H1 (cell line): ENCODE results near the gene COPZ2. TPM values are rescaled to one million over a fixed set of nuclear protein-coding genes. Genes with fewer than 3 reads are reported as not detected.
A peak's percentile ranks its signal among the peaks of the same experiment; 100 is the strongest.

Experiments
- CTCF ChIA-PET: fragments of 300-600 bp; sonication (Branson Sonifier 250); formaldehyde crosslinking; loops from one replicate; lab custom pipeline; 2021; ENCODE audit not compliant: partially characterized antibody; lab: Charles Lee
- POLR2A ChIA-PET: fragments of 300-600 bp; sonication (Branson Sonifier 250); formaldehyde crosslinking; loops from one replicate; lab custom pipeline; 2021; ENCODE audit warnings: inconsistent platforms; ENCODE audit not compliant: partially characterized antibody; lab: Charles Lee
- DNase-seq, 2 experiments: peaks; one replicate each; pipeline versions ENCODE4 v3.0.0 to v3.0.0-alpha.2; 2010 to 2022; ENCODE audit warnings: low spot score in 2 of 2, low read depth in 1 of 2, mixed read lengths in 1 of 2
- FAIRE-seq: peaks from 2 replicates; lab custom pipeline; 2011; peaks lifted over from hg19 to GRCh38; lab: Jason Lieb, UNC
- H2AFZ ChIP-seq: 2 replicates; pipeline ENCODE4 v1.8.1; 2012; ENCODE audit warnings: low read length, inconsistent platforms
- H2AK5ac ChIP-seq: 2 replicates; pipeline ENCODE4 v1.6.1; 2013; ENCODE audit warnings: low read depth, low read length
- H2BK120ac ChIP-seq: replicated peaks from 2 replicates; pipeline ENCODE3; 2013; ENCODE audit warnings: low read depth, low read length, inconsistent platforms
- H2BK12ac ChIP-seq: 2 replicates; pipeline ENCODE4 v1.6.1; 2013; ENCODE audit warnings: low read depth, low read length
- H2BK15ac ChIP-seq: 2 replicates; pipeline ENCODE4 v1.6.1; 2013; ENCODE audit warnings: low read length
- H2BK20ac ChIP-seq: 2 replicates; pipeline ENCODE4 v1.6.1; 2013; ENCODE audit warnings: low read length
- H2BK5ac ChIP-seq: 2 replicates; pipeline ENCODE4 v1.6.1; 2013; ENCODE audit warnings: low read depth, low read length
- H3K14ac ChIP-seq: 2 replicates; pipeline ENCODE4 v1.6.1; 2013; ENCODE audit warnings: inconsistent platforms; ENCODE audit not compliant: insufficient read length
- H3K18ac ChIP-seq: 2 replicates; pipeline ENCODE4 v1.6.1; 2013; ENCODE audit warnings: low read length; ENCODE audit errors: extremely low read depth
- H3K23ac ChIP-seq: 2 replicates; pipeline ENCODE4 v1.6.1; 2013; ENCODE audit warnings: inconsistent platforms; ENCODE audit not compliant: insufficient read length
- H3K23me2 ChIP-seq: 2 replicates; pipeline ENCODE4 v1.6.1; 2013; ENCODE audit warnings: low read depth, low read length
- H3K27ac ChIP-seq: 2 replicates; pipeline ENCODE4 v1.6.1; 2011; ENCODE audit warnings: low read depth, low read length, inconsistent platforms
- H3K27me3 ChIP-seq, 4 experiments: replicated peaks in 1 of 4; 1 replicate in 1 of 4; 2 replicates in 3 of 4; pipeline versions ENCODE4 v1.6.1 to v1.8.1; 2011 to 2013; ENCODE audit warnings: low read length in 3 of 4, mild to moderate bottlenecking in 3 of 4, inconsistent platforms in 2 of 4, mixed read lengths in 2 of 4, moderate library complexity in 1 of 4; ENCODE audit not compliant: control insufficient read depth in 3 of 4, insufficient read depth in 3 of 4; ENCODE audit errors: extremely low read depth in 1 of 4
- H3K36me3 ChIP-seq, 4 experiments: 2 replicates each; pipeline versions ENCODE4 v1.6.1 to v1.8.1; 2011 to 2013; ENCODE audit warnings: mild to moderate bottlenecking in 4 of 4, low read length in 3 of 4, moderate library complexity in 2 of 4, control low read depth in 1 of 4, inconsistent platforms in 1 of 4; ENCODE audit not compliant: insufficient read depth in 4 of 4, control insufficient read depth in 2 of 4
- H3K4ac ChIP-seq: replicated peaks from 2 replicates; pipeline ENCODE3; 2013; ENCODE audit warnings: low read length, low read depth, mixed read lengths, inconsistent platforms; ENCODE audit not compliant: insufficient read length
- H3K4me1 ChIP-seq, 4 experiments: replicated peaks in 1 of 4; 1 replicate in 1 of 4; 2 replicates in 3 of 4; pipeline versions ENCODE4 v1.6.1 to v1.8.1; 2011 to 2013; ENCODE audit warnings: low read length in 3 of 4, inconsistent platforms in 2 of 4, mixed read lengths in 1 of 4; ENCODE audit not compliant: insufficient read depth in 4 of 4, control insufficient read depth in 3 of 4
- H3K4me2 ChIP-seq, 2 experiments: 2 replicates each; pipeline versions ENCODE4 v1.6.1 to v1.8.1; 2011 to 2013; ENCODE audit warnings: low read depth in 2 of 2, low read length in 2 of 2, control low read depth in 1 of 2, inconsistent platforms in 1 of 2, mild to moderate bottlenecking in 1 of 2; ENCODE audit not compliant: insufficient read depth in 1 of 2
- H3K4me3 ChIP-seq, 4 experiments: fragments of 200-600, 300-600 bp in 1 of 4; sonication (generic), shearing (Covaris generic), sonication (Bioruptor Twin) in 1 of 4; 2 replicates each; pipeline versions ENCODE4 v1.5.1 to v1.8.1; 2011 to 2016; ENCODE audit warnings: low read length in 4 of 4, low read depth in 3 of 4, control low read depth in 2 of 4, inconsistent platforms in 2 of 4, mild to moderate bottlenecking in 2 of 4, mixed read lengths in 1 of 4, moderate library complexity in 1 of 4; ENCODE audit not compliant: insufficient read depth in 2 of 4; ENCODE audit errors: extremely low read depth in 1 of 4
- H3K56ac ChIP-seq: replicated peaks from 2 replicates; pipeline ENCODE3; 2013; ENCODE audit warnings: low read depth, mild to moderate bottlenecking, mixed read lengths, low read length, inconsistent platforms; ENCODE audit not compliant: insufficient read length
- H3K79me1 ChIP-seq: 2 replicates; pipeline ENCODE4 v1.6.1; 2013; ENCODE audit warnings: low read depth, low read length, control low read depth
- H3K79me2 ChIP-seq, 2 experiments: 2 replicates each; pipeline versions ENCODE4 v1.6.1 to v1.8.1; 2012 to 2013; ENCODE audit warnings: low read length in 2 of 2, mild to moderate bottlenecking in 2 of 2, inconsistent platforms in 1 of 2; ENCODE audit not compliant: insufficient read depth in 2 of 2, control insufficient read depth in 1 of 2
- H3K9ac ChIP-seq, 4 experiments: replicated peaks in 1 of 4; 1 replicate in 1 of 4; 2 replicates in 3 of 4; pipeline versions ENCODE4 v1.6.1 to v1.8.1; 2011 to 2013; ENCODE audit warnings: low read depth in 3 of 4, low read length in 3 of 4, control low read depth in 2 of 4, mild to moderate bottlenecking in 2 of 4, moderate library complexity in 2 of 4, inconsistent platforms in 1 of 4; ENCODE audit errors: extremely low read depth in 1 of 4
- H3K9me3 ChIP-seq, 2 experiments: 2 replicates each; pipeline versions ENCODE4 v1.6.1 to v1.8.1; 2012 to 2013; ENCODE audit warnings: mild to moderate bottlenecking in 2 of 2, moderate library complexity in 2 of 2, control low read depth in 1 of 2, inconsistent platforms in 1 of 2, low read depth in 1 of 2, low read length in 1 of 2, mixed read lengths in 1 of 2; ENCODE audit not compliant: insufficient read depth in 2 of 2
- H4K20me1 ChIP-seq, 2 experiments: replicated peaks in 1 of 2; 2 replicates each; pipeline versions ENCODE3 to v1.8.1; 2011 to 2013; ENCODE audit warnings: inconsistent platforms in 2 of 2, low read length in 2 of 2, mild to moderate bottlenecking in 1 of 2; ENCODE audit not compliant: insufficient read depth in 2 of 2, control insufficient read depth in 1 of 2
- H4K5ac ChIP-seq: 2 replicates; pipeline ENCODE4 v1.6.1; 2013; ENCODE audit warnings: low read length, low read depth, mixed read lengths, inconsistent platforms; ENCODE audit not compliant: insufficient read length
- H4K8ac ChIP-seq: 2 replicates; pipeline ENCODE4 v1.8.0; 2013; ENCODE audit warnings: mild to moderate bottlenecking, moderate library complexity, low read length, inconsistent platforms; ENCODE audit not compliant: insufficient read depth; ENCODE audit errors: extremely low read depth
- H4K91ac ChIP-seq: replicated peaks from 2 replicates; pipeline ENCODE3; 2013; ENCODE audit warnings: low read length, mixed read lengths, inconsistent platforms; ENCODE audit not compliant: insufficient read length
- ATF2 ChIP-seq: IDR thresholded peaks from 2 replicates; pipeline ENCODE4 v1.6.1; 2012; ENCODE audit warnings: low read length, inconsistent platforms
- CTCF ChIP-seq, 3 experiments: IDR thresholded peaks; 1 replicate in 2 of 3; 2 replicates in 1 of 3; pipeline versions ENCODE4 v1.5.1 to v1.6.1; 2011; ENCODE audit warnings: low read length in 3 of 3, mild to moderate bottlenecking in 3 of 3, inconsistent platforms in 2 of 3, low read depth in 1 of 3, moderate library complexity in 1 of 3; ENCODE audit not compliant: insufficient read depth in 1 of 3; ENCODE audit errors: control extremely low read depth in 1 of 3
- EP300 ChIP-seq, 2 experiments: IDR thresholded peaks; 1 replicate in 1 of 2; 2 replicates in 1 of 2; pipeline ENCODE4 v1.6.1; 2011 to 2012; ENCODE audit warnings: low read depth in 2 of 2, low read length in 2 of 2, mild to moderate bottlenecking in 2 of 2, borderline replicate concordance in 1 of 2, inconsistent platforms in 1 of 2, moderate library complexity in 1 of 2
- KDM5A ChIP-seq: fragments of 200-600 bp; IDR thresholded peaks from 2 replicates; pipeline ENCODE4 v1.7.1; 2012; ENCODE audit warnings: mild to moderate bottlenecking, low read length, inconsistent platforms, mixed read lengths
- RNF2 ChIP-seq: fragments of 200-900, 300-1000 bp; sonication (generic); IDR thresholded peaks from 2 replicates; pipeline ENCODE4 v1.7.1; 2016; ENCODE audit warnings: borderline replicate concordance, low read depth, mild to moderate bottlenecking, antibody characterized with exemption, low read length; ENCODE audit not compliant: poor library complexity, severe bottlenecking; ENCODE audit errors: missing control alignments
- SIX5 ChIP-seq: IDR thresholded peaks from 2 replicates; pipeline ENCODE4 v1.6.1; 2011; ENCODE audit warnings: mild to moderate bottlenecking, low read depth, low read length
- TAF7 ChIP-seq: optimal IDR thresholded peaks from 2 replicates; pipeline ENCODE3; 2011; ENCODE audit warnings: low read depth, mild to moderate bottlenecking, inconsistent platforms, low read length, moderate library complexity, borderline replicate concordance
- TBP ChIP-seq: IDR thresholded peaks from 2 replicates; pipeline ENCODE4 v1.6.1; 2011; ENCODE audit warnings: low read depth, low read length, improper control_type of control experiment
- WGBS, 2 experiments: shearing (Covaris generic) in 1 of 2; methylation state at CpG; one replicate each; pipeline versions ENCODE4 v1.1.6 to v1.1.7; 2013 to 2015; ENCODE audit warnings: low lambda C conversion rate in 2 of 2, mixed read lengths in 2 of 2, inconsistent platforms in 1 of 2, low coverage in 1 of 2, missing lambda C conversion rate in 1 of 2; ENCODE audit not compliant: insufficient replicate concordance in 2 of 2, insufficient coverage in 1 of 2, insufficient read length in 1 of 2; ENCODE audit errors: extremely low coverage in 1 of 2, missing lambda C conversion rate in 1 of 2; 5-methylcytosine and 5-hydroxymethylcytosine counted together
- polyA plus RNA-seq, 7 experiments: library from polyadenylated mRNA; depleted of rRNA in 3 of 7; stranded (reverse) in 5 of 7; unstranded in 2 of 7; fragments of >200 nt in 5 of 7; fragments of 200-250 nt in 2 of 7; gene quantifications; 1 replicate in 5 of 7; 2 replicates in 1 of 7; 4 replicates in 1 of 7; pipeline versions ENCODE4 v1.2.1 to v1.2.3, GENCODE V29; 2011 to 2013; ENCODE audit warnings: missing spikeins in 2 of 7, mixed read lengths in 2 of 7
- total RNA-seq: library from RNA; stranded (reverse); fragmentation: NEBNext Ultra II Directional; extraction: Animal tissue kit (Norgen Biotek cat#: 25700); gene quantifications from 2 replicates; pipeline ENCODE4 v1.2.1, GENCODE V29; 2021

The COPZ2 gene
- total and polyA plus RNA-seq, 2 of the 8 experiments (the other 6 are each of a cell fraction or from before 2014, with no cell fraction given) = 0.24 TPM; not detected in 1

GRCh38 chr17:47999582-47999981 lies 38.0 kb downstream of the COPZ2 start:
- H2AFZ ChIP-seq = no peak overlapping the region
- H2BK120ac ChIP-seq = no peak overlapping the region
- no peaks in the 10 kb centered on the region for H3K79me2 ChIP-seq
- H4K91ac ChIP-seq = no peak overlapping the region
- peak overlapping the region; percentile 13; the same call in 1 of the 2 replicates for H2BK15ac ChIP-seq
- no peak overlapping the region for H3K4ac ChIP-seq
- no peak overlapping the region for H4K5ac ChIP-seq
- H3K27me3 ChIP-seq = no peaks in the 10 kb centered on the region
- H2BK20ac ChIP-seq = no peak overlapping the region
- no peak overlapping the region for H3K9ac ChIP-seq
- DNase-seq = no peak
- no peak overlapping the region for H3K14ac ChIP-seq
- H3K4me2 ChIP-seq = no peak overlapping the region
- ChIA-PET CTCF (interaction anchor here (0.6 to 27.8 kb wide), 12 partner anchors 11 to 1340 kb away, joined by 3 to 493 read pairs (median 4); partner anchors contain the start of genes CDK5RAP3, PNPO and PRR15L), POLR2A (interaction anchor here (1.0 to 1.5 kb wide), 6 partner anchors 13 to 143 kb away, joined by 3 to 7 read pairs (median 4); partner anchors contain the start of gene NFE2L1)
- no peak overlapping the region for H3K27ac ChIP-seq
- H3K18ac ChIP-seq = no peak overlapping the region; the same call in 1 of the 2 replicates
- H3K9me3 ChIP-seq = no peaks in the 10 kb centered on the region
- no peak overlapping the region; the same call in 1 of the 2 replicates for H2AK5ac ChIP-seq
- H3K23me2 ChIP-seq = 0 out of 2 replicates have a peak, but pooled peaks cover 2% of the 10 kb centered on the region
- peaks cover 27 to 44% (median 32%) of the 10 kb centered on the region in 4 experiments for H3K4me1 ChIP-seq
- no peaks in the 10 kb centered on the region for H4K20me1 ChIP-seq
- H3K23ac ChIP-seq = no peak overlapping the region
- FAIRE-seq = no peak
- H3K79me1 ChIP-seq = no peaks in the 10 kb centered on the region
- 76% methylated on average over 4 of the region's 4 CpGs; no CpG with 5 or more reads in 1 of the 2 experiments for WGBS, 2 experiments
- no peaks in the 10 kb centered on the region for H3K36me3 ChIP-seq
- H3K56ac ChIP-seq = no peak overlapping the region
- no peak overlapping the region for H4K8ac ChIP-seq
- peak overlapping the region; percentile 70; the same call in 1 of the 2 replicates for H2BK12ac ChIP-seq
- peak overlapping the region; percentile 75; the same call in 1 of the 2 replicates for H2BK5ac ChIP-seq
- no peak overlapping the region for H3K4me3 ChIP-seq
- TF ChIP-seq TBP (no peak), ATF2 (no peak), KDM5A (no peak), CTCF (IDR thresholded peaks at IDR 0.05; ENCODE audit: control extremely low read depth in 1 of 3, insufficient read depth in 1 of 3, low read depth in 1 of 3, low read length in 3 of 3) (peak in 1 of 3 experiments; percentile 10; a peak in 1 of 4 replicates), RNF2 (no peak), EP300 (IDR thresholded peaks at IDR 0.05; ENCODE audit: borderline replicate concordance in 1 of 2, low read depth in 2 of 2, low read length in 2 of 2) (no peak), SIX5 (no peak), TAF7 (no peak)
